GM18951 (cell line): ENCODE measurements around the gene UBE2QL1.

Experiments
- POLR2A ChIP-seq: IDR thresholded peaks from 4 replicates; pipeline ENCODE4 v1.6.1; 2011; ENCODE audit warnings: mild to moderate bottlenecking; ENCODE audit not compliant: insufficient read length, insufficient read depth; ENCODE audit errors: extremely low read depth
- in situ Hi-C: fragments of 300-500 bp; cut with MboI; formaldehyde crosslinking; loops from one replicate; pipeline ENCODE4 v1.12.0; 2022; ENCODE audit warnings: low sequenced_read_pairs, mixed read lengths, inconsistent platforms; ENCODE audit not compliant: unreplicated experiment

Gene UBE2QL1

DNA sequence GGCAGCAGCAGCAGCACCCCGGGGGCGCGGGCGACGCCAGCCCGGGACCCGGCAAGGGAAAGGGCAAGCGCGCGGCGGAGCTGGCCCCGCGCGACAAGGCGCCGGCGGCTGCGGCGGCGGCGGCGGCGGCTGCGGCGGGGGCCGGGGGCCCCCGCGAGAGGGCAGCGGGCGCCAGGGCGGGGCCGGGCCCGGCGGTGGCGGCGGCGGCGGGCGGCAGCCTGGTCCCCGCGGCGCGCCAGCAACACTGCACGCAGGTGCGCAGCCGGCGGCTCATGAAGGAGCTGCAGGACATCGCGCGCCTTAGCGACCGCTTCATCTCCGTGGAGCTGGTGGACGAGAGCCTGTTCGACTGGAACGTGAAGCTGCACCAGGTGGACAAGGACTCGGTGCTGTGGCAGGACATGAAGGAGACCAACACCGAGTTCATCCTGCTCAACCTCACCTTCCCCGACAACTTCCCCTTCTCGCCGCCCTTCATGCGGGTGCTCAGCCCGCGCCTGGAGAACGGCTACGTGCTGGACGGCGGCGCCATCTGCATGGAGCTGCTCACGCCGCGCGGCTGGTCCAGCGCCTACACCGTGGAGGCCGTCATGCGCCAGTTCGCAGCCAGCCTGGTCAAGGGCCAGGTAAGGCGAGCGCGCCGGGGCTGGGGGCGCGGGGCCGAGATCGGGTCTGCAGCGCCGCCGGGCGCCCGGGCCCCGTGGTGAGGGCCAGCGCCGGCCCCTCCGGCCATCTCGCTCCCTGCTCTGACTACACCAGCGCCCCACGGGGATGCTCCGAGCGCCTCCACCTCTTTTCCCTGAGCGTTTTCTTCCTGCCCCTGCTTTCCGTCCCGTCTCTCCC lies at the start of gene UBE2QL1:
UBE2QL1 (plus strand) TSS at position 238 of the 843 bp plus-strand sequence; CDS start at position 273, 35 bp downstream.
- no peak for TF ChIP-seq POLR2A
- in situ Hi-C loops, result no loop called here

GRCh38 chr5:6399980-6400910 lies 48.4 kb upstream of the UBE2QL1 start:
- TF ChIP-seq POLR2A, result no peak
- in situ Hi-C loops, result no loop called here

DNA sequence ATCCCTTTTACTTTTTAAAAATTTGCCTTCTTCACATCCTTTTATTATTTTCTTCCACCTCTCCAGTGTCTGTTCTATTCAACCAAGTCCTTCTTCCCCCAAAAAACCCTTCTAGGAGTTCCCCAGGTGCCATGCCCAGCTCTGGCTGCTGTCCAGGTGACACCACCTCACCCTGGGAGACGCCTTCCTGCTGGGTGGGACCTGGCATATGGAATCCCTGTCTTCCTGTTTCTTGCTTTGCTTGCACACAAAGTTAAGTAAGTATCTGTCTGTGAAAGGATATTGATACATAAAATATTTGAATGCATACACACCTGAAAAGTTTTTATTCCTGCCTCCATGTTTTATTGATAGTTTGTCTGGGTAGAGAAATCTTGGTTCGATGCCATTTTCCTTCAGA lies 47.2 kb upstream of the UBE2QL1 start:
- in situ Hi-C loops, result no loop called here

DNA sequence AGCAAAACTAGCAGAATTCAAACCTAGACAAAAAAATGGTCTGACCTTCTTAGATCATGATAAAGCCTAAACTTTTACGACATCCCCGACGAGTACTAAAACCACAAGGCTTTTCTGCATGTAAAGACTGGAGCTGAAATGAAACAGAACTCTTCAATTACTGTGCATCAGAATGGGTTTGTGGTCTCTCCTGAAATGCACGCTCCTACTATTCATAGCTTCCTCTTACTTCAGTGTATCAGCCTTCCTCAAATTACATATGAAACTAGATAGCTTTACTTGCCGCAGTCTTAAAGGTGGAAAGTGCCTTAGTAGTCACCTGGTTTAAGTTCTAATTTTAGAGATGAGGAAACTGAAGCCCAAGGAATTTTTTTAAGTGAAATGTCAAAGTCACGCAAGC lies 45.7 kb upstream of the UBE2QL1 start:
- no peak for TF ChIP-seq POLR2A
- in situ Hi-C loops, result no loop called here

More for the DNA sequence above, 47.2 kb upstream of the UBE2QL1 start:
- TF ChIP-seq POLR2A, result no peak

- in situ Hi-C loops, result no loop called here
- TF ChIP-seq POLR2A, result no peak
Measured at GRCh38 chr5:6403416-6403815, 45.2 kb upstream of the UBE2QL1 start.

DNA sequence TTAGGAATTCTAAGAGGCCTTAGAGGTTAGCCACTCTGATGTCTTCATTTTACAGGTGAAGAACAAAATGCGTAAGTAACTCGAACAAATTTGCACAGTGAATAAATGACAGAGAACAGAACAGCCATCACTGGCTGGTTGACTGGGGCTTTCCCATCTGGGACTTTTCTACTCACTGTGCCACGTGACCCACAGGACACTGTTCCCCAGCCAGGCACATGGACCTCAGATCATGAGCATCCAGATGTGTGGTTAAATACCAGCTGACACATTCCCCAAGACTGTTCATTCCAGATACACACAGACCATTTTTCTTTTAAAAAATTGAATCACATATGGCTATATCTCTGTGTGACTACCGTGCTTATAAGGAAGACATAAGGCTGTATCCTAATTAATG lies 44.5 kb upstream of the UBE2QL1 start:
- in situ Hi-C loops, result no loop called here
- no peak for TF ChIP-seq POLR2A

- TF ChIP-seq POLR2A, result no peak
- in situ Hi-C loops, result no loop called here
Measured at GRCh38 chr5:6405591-6405990, 43.1 kb upstream of the UBE2QL1 start.

- TF ChIP-seq POLR2A, result no peak
- in situ Hi-C loops, result no loop called here
Measured at GRCh38 chr5:6407558-6408259, 41.0 kb upstream of the UBE2QL1 start.

GRCh38 chr5:6408260-6408596 lies 40.4 kb upstream of the UBE2QL1 start:
- TF ChIP-seq POLR2A, result no peak
- in situ Hi-C loops, result no loop called here

DNA sequence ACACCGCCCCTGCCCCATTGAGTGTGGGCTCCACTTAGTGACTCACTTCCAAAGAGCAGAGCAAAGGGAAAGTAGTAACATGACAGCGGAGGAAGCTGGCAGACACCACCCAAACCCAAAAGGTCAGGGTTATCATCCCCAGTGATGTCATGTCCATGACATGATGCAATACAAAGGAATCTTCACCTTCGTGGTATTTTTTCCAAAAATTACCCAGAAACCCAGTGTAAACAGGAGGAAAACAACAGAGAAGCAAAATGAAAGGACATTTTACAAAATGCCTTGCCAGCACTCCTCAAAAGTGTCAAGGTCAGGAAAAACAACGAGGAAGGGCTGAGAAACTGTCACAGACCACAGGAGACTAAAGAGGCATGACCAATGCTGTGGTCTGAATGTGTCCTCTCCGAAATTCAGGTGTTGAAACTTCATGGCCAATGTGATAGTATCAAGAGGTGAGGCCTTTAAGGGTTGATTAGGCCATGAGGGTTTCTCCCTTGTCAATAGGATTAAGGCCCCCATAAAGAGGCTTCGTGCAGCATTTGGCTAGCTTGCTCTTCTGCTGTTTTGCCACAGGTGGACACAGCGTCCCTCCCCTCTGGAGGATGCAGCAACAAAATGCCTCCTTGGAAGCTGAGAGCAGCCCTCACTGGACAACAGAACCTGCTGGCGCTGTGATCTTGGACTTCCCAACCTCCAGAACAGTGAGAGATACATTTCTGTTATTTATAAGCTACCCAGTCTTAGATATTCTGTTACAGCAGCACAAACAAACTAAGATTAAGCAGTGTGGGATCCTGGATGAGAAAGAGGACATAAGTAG lies 39.8 kb upstream of the UBE2QL1 start:
- in situ Hi-C loops, result no loop called here
- TF ChIP-seq POLR2A, result no peak

DNA sequence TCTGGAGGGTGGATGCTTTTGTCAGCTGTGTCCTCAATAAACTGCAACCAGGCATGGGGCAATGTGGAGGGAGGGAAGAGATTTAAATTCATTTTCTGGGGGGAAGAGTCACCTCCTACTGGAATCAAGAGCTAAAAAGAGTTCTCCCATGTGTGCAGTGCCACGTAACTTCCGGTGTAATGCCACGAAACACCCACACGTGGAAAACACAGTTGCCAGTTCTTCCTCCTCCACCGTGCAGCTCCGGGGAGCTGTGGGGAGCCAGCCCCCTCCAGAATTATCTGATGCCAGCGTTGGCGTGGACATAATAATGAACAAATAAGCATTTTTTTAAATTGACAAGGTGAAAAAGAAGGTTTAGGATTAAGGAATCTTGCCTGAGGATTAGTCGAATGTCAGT lies 38.2 kb upstream of the UBE2QL1 start:
- TF ChIP-seq POLR2A, result no peak
- in situ Hi-C loops, result no loop called here

DNA sequence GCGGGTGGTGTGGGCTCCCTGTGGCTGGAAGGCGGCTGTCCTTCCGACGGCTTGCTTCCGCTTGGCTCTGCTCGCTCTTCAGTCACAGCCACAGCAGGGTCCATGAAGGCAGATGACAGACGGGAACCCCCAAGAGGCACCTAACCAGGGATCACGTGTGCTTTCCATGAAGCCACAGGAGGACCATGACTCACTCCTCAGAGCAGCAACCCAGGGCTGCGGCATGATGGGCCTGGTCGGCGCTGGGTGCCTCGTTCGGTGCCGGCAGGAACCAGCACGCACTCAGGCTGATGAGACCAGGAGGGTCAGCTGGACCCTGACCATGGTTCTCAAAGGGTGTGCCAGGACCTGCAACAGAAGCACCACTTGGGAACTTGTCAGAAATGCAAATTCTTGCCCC lies 37.5 kb upstream of the UBE2QL1 start:
- no peak for TF ChIP-seq POLR2A

GRCh38 chr5:6412811-6413210 lies 35.8 kb upstream of the UBE2QL1 start:
- no peak for TF ChIP-seq POLR2A
- in situ Hi-C loops, result no loop called here

More for the DNA sequence above, 37.5 kb upstream of the UBE2QL1 start:
- in situ Hi-C loops, result no loop called here

DNA sequence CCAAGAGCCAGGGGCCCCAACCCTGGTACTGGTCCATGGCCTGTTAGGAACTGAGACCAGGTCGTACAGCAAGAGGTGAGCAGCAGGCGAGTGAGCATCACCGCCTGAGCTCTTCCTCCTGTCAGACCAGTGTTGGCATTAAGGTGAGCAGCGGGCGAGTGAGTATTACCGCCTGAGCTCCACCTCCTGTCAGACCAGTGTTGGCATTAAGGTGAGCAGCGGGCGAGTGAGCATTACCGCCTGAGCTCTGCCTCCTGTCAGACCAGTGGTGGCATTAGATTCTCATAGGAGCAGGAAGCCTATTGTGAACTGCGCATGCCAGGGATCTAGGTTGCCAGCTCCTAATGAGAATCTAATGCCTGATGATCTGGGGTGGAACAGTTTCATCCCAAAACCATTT lies 31.0 kb upstream of the UBE2QL1 start:
- in situ Hi-C loops, result no loop called here
- no peak for TF ChIP-seq POLR2A
